ENCODE measurements around the gene NPTN.

DNA sequence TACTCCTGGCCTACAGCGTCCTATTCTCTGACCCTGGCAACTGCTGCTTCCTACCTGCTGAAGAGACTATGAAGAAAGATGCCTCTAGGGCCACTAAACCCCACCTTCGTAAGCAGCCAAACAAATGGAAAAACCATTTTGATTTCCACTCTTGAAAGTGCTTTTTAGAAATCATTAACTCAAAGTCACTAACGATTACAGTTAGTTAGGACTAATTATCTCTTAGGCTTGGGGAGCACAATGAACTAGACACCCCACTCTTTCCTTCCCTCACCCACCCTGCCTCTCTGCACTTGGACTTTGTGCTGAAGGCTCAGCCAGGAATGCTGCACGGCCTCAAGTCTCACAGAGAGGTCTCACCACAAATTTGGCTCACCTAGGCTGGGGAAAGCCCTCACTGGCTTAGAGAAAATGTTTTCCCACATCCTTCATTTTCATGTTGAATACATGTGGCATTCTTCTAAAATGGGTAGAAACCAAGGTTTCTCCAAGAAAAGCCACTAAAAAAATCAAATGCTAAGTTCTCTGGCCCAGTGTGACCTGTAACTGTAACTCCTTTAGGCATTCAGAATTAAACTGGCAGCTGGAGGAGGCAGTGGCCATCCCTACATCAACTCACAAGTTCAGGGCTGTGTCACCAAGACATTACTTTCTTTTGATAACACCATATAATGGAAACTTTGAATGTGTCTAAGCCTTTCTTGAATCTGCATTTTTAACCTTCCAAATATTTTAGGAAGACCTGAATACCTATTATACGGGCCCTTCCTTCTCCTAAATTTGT, 47.1 kb downstream of the NPTN start:
- TF ChIP-seq, protein P1, sequence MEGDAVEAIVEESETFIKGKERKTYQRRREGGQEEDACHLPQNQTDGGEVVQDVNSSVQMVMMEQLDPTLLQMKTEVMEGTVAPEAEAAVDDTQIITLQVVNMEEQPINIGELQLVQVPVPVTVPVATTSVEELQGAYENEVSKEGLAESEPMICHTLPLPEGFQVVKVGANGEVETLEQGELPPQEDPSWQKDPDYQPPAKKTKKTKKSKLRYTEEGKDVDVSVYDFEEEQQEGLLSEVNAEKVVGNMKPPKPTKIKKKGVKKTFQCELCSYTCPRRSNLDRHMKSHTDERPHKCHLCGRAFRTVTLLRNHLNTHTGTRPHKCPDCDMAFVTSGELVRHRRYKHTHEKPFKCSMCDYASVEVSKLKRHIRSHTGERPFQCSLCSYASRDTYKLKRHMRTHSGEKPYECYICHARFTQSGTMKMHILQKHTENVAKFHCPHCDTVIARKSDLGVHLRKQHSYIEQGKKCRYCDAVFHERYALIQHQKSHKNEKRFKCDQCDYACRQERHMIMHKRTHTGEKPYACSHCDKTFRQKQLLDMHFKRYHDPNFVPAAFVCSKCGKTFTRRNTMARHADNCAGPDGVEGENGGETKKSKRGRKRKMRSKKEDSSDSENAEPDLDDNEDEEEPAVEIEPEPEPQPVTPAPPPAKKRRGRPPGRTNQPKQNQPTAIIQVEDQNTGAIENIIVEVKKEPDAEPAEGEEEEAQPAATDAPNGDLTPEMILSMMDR (IDR thresholded peaks at IDR 0.05; ENCODE audit: low read length): no peak
- no peak for TF ChIP-seq EZH2 (IDR thresholded peaks at IDR 0.05; ENCODE audit: borderline replicate concordance, low read length)

Measured in OCI-LY1 (cell line).